ENCODE data around the gene RCL1.

DNA sequence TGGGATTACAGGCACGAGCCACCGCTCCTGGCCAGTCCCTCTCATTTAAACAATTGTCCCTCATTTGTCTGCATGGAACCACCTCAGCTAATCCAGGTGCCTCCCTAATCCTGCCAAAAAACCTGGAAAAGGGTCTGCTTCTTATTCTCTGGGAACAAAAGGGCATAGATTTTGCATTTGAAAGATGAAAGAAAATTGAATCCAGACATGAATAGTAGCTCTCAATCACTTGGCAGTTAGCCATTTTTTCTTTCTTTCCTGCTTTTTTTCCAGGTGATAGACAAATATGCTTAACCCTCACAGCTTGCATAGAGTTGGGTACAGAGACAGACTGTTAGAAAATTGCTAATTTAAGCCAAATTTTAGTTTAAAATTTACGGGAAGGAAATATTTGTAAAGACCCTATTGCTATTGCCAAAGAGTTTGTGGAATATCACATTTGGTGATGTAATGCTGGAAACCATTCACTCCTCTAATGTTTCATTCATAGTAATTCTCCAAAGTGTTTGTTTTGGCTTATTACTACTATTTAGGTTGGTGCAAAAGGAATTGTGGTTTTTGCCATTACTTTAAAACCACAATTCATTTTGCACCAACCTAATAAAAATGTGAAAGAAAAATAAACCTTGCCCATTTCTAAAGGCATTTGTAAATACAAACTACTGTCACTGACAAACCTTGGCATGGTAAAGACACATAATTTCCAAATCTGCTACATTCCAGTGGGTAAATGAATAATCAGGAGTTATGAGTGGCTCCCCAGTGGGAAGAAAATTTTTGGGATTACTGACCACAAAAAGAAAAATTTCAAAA lies 111.8 kb downstream of the RCL1 start:
- TF ChIP-seq, protein P1, sequence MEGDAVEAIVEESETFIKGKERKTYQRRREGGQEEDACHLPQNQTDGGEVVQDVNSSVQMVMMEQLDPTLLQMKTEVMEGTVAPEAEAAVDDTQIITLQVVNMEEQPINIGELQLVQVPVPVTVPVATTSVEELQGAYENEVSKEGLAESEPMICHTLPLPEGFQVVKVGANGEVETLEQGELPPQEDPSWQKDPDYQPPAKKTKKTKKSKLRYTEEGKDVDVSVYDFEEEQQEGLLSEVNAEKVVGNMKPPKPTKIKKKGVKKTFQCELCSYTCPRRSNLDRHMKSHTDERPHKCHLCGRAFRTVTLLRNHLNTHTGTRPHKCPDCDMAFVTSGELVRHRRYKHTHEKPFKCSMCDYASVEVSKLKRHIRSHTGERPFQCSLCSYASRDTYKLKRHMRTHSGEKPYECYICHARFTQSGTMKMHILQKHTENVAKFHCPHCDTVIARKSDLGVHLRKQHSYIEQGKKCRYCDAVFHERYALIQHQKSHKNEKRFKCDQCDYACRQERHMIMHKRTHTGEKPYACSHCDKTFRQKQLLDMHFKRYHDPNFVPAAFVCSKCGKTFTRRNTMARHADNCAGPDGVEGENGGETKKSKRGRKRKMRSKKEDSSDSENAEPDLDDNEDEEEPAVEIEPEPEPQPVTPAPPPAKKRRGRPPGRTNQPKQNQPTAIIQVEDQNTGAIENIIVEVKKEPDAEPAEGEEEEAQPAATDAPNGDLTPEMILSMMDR (IDR thresholded peaks at IDR 0.05), result no peak
- TF ChIP-seq, protein P2, sequence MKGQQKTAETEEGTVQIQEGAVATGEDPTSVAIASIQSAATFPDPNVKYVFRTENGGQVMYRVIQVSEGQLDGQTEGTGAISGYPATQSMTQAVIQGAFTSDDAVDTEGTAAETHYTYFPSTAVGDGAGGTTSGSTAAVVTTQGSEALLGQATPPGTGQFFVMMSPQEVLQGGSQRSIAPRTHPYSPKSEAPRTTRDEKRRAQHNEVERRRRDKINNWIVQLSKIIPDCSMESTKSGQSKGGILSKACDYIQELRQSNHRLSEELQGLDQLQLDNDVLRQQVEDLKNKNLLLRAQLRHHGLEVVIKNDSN (IDR thresholded peaks at IDR 0.05; ENCODE audit: borderline replicate concordance, low read depth), result no peak
- TF ChIP-seq RFX5 (IDR thresholded peaks at IDR 0.05; ENCODE audit: low read length), result no peak
- no peak for TF ChIP-seq GABPA (IDR thresholded peaks at IDR 0.05; ENCODE audit: low read depth)
